HepG2 (cell line): Measurements from ENCODE around the gene HOXD12. TPM values are rescaled to one million over a fixed set of nuclear protein-coding genes. Genes with fewer than 3 reads are reported as not detected.

Experiments
- AGO2 ChIP-seq: fragments of 200-400 bp; formaldehyde crosslinking; optimal IDR thresholded peaks from 2 replicates; pipeline ENCODE3; 2017; ENCODE audit warnings: mild to moderate bottlenecking, low read depth, low read length, moderate library complexity
- CENPT ChIP-seq: sonication (generic); formaldehyde crosslinking; IDR thresholded peaks from 2 replicates; pipeline ENCODE4 v1.8.0; 2022; ENCODE audit warnings: low read depth, mild to moderate bottlenecking, moderate library complexity, missing genetic modification reagents
- JUN ChIP-seq: sonication (generic); formaldehyde crosslinking; IDR thresholded peaks from 2 replicates; pipeline ENCODE4 v1.4.0; 2020; ENCODE audit warnings: mild to moderate bottlenecking, missing genetic modification reagents
- KIAA2018 ChIP-seq: sonication (generic); formaldehyde crosslinking; IDR thresholded peaks from 2 replicates; pipeline ENCODE4 v1.5.0; 2020; ENCODE audit warnings: mild to moderate bottlenecking, missing genetic modification reagents, borderline replicate concordance
- RFXANK ChIP-seq: IDR thresholded peaks from 2 replicates; pipeline ENCODE4 v1.6.1; 2016
- TARDBP ChIP-seq: sonication (generic); formaldehyde crosslinking; IDR thresholded peaks from 2 replicates; pipeline ENCODE4 v1.8.0; 2022; ENCODE audit warnings: mild to moderate bottlenecking, missing genetic modification reagents
- TBX3 ChIP-seq: fragments of 450-650 bp; IDR thresholded peaks from 2 replicates; pipeline ENCODE4 v1.6.1; 2017; ENCODE audit warnings: antibody characterized with exemption, mild to moderate bottlenecking, inconsistent platforms, borderline replicate concordance
- THYN1 ChIP-seq: sonication (generic); formaldehyde crosslinking; IDR thresholded peaks from 2 replicates; pipeline ENCODE4 v1.8.1; 2023; ENCODE audit warnings: low read depth, mild to moderate bottlenecking, moderate library complexity, missing genetic modification reagents, borderline replicate concordance
- ZNF143 ChIP-seq: sonication (generic); formaldehyde crosslinking; IDR thresholded peaks from 2 replicates; pipeline ENCODE4 v1.4.0; 2020; ENCODE audit warnings: missing genetic modification reagents
- ZNF205 ChIP-seq: IDR thresholded peaks from 2 replicates; pipeline ENCODE4 v1.6.1; 2018; ENCODE audit warnings: missing biosample characterization, missing genetic modification reagents
- ZNF580 ChIP-seq: IDR thresholded peaks from 2 replicates; pipeline ENCODE4 v1.6.1; 2016; ENCODE audit warnings: low read depth, borderline replicate concordance
- ZNF747 ChIP-seq: sonication (generic); formaldehyde crosslinking; IDR thresholded peaks from 2 replicates; pipeline ENCODE4 v1.8.1; 2023; ENCODE audit warnings: missing genetic modification reagents, mild to moderate bottlenecking, borderline replicate concordance
- ZSCAN31 ChIP-seq: sonication (generic); formaldehyde crosslinking; IDR thresholded peaks from 2 replicates; pipeline ENCODE4 v1.5.0; 2020; ENCODE audit warnings: low read depth, mild to moderate bottlenecking, missing genetic modification reagents
- polyA plus RNA-seq, 8 experiments: library from polyadenylated mRNA; depleted of rRNA in 3 of 8; stranded (reverse) in 7 of 8; unstranded in 1 of 8; fragments of >200 nt; fragmentation: Illumina TruSeq in 4 of 8; extraction: Trizol in 4 of 8; gene quantifications; 2 replicates each; pipeline versions ENCODE4 v1.2.1 to v1.2.3, GENCODE V29; 2011 to 2016; ENCODE audit warnings: low read depth in 4 of 8, missing spikeins in 1 of 8, mixed read lengths in 1 of 8; ENCODE audit not compliant: insufficient read depth in 1 of 8
- total RNA-seq, 5 experiments: library from RNA; depleted of rRNA; stranded (reverse); fragments of >200 nt; fragmentation: Illumina TruSeq; extraction: Trizol; gene quantifications; 2 replicates each; pipeline ENCODE4 v1.2.3, GENCODE V29; 2016; ENCODE audit warnings: low read depth in 1 of 5
- TF ChIP-seq, protein P1 (sequence below): sonication (generic); formaldehyde crosslinking; IDR thresholded peaks from 2 replicates; pipeline ENCODE4 v1.4.0; 2020; ENCODE audit warnings: mild to moderate bottlenecking, missing genetic modification reagents
- TF ChIP-seq, protein P2 (sequence below): sonication (generic); formaldehyde crosslinking; IDR thresholded peaks from 2 replicates; pipeline ENCODE4 v1.4.0; 2020; ENCODE audit warnings: missing genetic modification reagents

Gene HOXD12
- total and polyA plus RNA-seq, 2 of the 13 experiments (the other 11 are each of a cell fraction or from before 2014, with no cell fraction given), result not detected

DNA sequence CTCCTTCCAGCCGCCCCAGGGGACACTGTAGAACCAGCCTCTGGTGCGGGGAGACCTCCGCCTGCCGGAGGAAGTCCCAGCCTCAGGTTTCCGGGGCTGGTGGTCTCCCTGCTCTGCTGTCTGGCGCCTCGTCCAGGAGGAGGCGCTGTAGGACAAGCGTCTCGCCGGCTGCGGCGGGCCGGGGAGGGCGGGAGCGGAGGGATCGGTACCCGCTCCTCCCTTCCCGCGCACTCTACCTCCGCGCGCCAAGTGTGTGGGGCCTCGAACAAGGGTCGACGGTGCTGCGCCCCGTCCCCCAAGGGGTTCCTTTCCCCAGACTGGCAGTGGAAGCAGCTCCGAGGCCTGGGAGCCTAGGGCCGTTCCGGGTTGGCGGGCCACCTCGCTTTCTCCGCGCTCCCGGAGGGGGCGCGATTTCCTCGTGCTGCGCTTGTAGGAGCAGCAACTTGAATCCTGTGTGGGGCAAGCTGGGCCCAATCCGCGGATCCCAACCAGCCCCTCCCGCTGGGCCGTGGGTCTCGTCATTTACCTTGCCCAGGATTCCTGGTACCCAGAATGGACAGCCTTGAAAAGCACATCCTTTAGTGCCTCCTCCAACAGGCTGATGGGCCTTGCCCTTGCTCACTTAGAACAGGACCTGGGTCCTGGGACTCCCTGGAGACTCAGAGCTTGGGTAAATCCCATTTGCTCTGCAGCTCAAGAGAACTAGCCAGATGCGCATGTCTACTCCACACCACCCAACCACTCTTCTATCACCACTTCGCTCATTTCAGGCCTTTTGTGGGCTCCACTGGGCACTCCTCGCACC, 41.1 kb downstream of the HOXD12 start (continued):
- TF ChIP-seq ZSCAN31 (CRISPR knock-in tag), result peak; percentile 91
- TF ChIP-seq KIAA2018 (CRISPR knock-in tag), result peak; percentile 63; the same call in 1 of the 2 replicates
- peak; percentile 85; the same call in 1 of the 2 replicates for TF ChIP-seq ZNF747 (CRISPR knock-in tag)
- TF ChIP-seq JUN (CRISPR knock-in tag), result no peak
- TF ChIP-seq ZNF205, result peak; percentile 40; the same call in 1 of the 2 replicates
- no peak for TF ChIP-seq THYN1 (CRISPR knock-in tag)
- TF ChIP-seq ZNF143 (CRISPR knock-in tag), result no peak
- TF ChIP-seq, protein P1, sequence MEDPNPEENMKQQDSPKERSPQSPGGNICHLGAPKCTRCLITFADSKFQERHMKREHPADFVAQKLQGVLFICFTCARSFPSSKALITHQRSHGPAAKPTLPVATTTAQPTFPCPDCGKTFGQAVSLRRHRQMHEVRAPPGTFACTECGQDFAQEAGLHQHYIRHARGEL (CRISPR knock-in tag), result no peak
- TF ChIP-seq AGO2, result no peak
- peak; percentile 33; the same call in 1 of the 2 replicates for TF ChIP-seq TARDBP (CRISPR knock-in tag)
- no peak for TF ChIP-seq TBX3
- TF ChIP-seq, protein P2, sequence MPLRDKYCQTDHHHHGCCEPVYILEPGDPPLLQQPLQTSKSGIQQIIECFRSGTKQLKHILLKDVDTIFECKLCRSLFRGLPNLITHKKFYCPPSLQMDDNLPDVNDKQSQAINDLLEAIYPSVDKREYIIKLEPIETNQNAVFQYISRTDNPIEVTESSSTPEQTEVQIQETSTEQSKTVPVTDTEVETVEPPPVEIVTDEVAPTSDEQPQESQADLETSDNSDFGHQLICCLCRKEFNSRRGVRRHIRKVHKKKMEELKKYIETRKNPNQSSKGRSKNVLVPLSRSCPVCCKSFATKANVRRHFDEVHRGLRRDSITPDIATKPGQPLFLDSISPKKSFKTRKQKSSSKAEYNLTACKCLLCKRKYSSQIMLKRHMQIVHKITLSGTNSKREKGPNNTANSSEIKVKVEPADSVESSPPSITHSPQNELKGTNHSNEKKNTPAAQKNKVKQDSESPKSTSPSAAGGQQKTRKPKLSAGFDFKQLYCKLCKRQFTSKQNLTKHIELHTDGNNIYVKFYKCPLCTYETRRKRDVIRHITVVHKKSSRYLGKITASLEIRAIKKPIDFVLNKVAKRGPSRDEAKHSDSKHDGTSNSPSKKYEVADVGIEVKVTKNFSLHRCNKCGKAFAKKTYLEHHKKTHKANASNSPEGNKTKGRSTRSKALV, result peak; percentile 61; the same call in 1 of the 2 replicates
- 0 out of 2 replicates have a peak, but pooled peaks have one; percentile 58 for TF ChIP-seq CENPT (CRISPR knock-in tag)
- TF ChIP-seq ZNF580 (CRISPR knock-in tag), result peak; percentile 76; the same call in 1 of the 2 replicates
- TF ChIP-seq RFXANK (CRISPR knock-in tag), result no peak
